Adipose tissue (tissue), 3 donors: ENCODE data around the gene TXNIP. TPM values are rescaled to one million over a fixed set of nuclear protein-coding genes. Genes with fewer than 3 reads are reported as not detected.

Source experiments
- H3K27ac ChIP-seq: one replicate; pipeline ENCODE4 v1.5.1; 2013; ENCODE audit warnings: low read depth, low read length
- WGBS, 3 donors: extraction: QIAGEN DNeasy Blood & Tissue Kit; methylation state at CpG; one replicate each; pipeline ENCODE4 v1.1.7; 2013; 5-methylcytosine and 5-hydroxymethylcytosine counted together
- polyA plus RNA-seq, 3 donors: library from polyadenylated mRNA; stranded (reverse); fragments of 200-250 nt; gene quantifications; one replicate each; pipeline ENCODE4 v1.2.3, GENCODE V29; 2013
- donor health status: healthy with polysubstance abuse.
- donor health status: Bipolar disorder and iron deficiency.
- donor health status: healthy.

Gene TXNIP
- polyA plus RNA-seq, 3 donors, result 378 to 1,060 (median 834) TPM

DNA sequence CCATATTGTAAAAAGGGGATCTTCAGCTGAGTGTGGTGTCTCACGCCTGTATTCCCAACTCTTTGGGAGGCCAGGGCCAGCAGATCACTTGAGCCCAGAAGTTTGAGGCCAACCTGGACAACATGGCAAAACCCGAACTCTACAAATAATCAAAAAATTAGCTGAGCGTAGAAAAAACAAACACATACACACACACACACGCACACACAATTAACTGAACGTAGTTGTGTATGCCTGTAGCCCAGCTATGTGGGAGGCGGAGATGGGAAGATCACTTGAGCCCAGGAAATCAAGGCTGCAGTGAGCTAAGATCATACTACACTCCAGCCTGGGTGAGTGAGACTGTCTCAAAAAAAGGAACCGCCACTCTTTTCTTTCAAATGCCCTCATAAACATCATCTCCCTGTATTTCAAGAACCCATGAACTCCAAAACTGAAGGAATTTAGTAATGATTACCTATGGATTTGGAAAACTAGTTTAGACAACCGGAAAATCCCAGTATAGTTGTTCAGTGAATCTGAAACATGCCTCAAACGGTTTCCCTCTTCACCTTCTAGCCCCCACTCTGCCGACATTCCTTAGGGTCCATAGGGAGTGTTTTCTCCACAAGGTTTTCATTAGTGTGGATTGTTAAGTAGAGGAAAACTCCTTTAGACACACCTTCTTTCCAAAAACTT is 4.5 kb downstream of the TXNIP start:
- WGBS, 3 donors, result 58 to 59% (median 58%) methylated on average over 10 of the region's 10 CpGs
- H3K27ac ChIP-seq, result no peak overlapping the region

GRCh38 chr1:145990249-145990855 is 6.0 kb downstream of the TXNIP start:
- 58 to 80% (median 77%) methylated on average over 7 of the region's 7 CpGs for WGBS, 3 donors

GRCh38 chr1:145988773-145989172 is 7.6 kb downstream of the TXNIP start:
- H3K27ac ChIP-seq, result no peak overlapping the region
- 49 to 57% (median 53%) methylated on average over 5 of the region's 5 CpGs for WGBS, 3 donors

More at GRCh38 chr1:145990249-145990855, 6.0 kb downstream of the TXNIP start:
- no peak overlapping the region for H3K27ac ChIP-seq

DNA sequence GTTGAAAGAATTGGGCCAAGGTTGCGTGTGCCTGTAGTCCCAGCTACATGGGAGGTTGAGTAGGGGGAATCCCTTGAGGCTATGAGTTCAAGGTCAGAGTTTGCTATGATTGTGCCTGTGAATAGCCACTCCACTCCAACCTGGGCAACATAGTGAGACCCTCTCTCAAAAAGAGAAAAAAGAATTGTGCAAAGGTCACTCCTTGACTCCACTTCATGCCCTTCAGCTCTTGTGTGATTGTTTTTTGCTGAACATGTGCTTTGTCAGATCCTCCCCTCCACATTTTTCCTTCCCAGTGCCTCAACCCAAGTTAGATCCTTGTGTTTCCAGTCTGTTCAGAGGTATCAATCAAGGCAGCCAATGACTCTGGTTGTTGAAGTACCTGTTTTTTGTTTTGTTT is 8.5 kb downstream of the TXNIP start:
- no peak overlapping the region for H3K27ac ChIP-seq
- 92 to 100% (median 96%) methylated on average over 1 of the region's 1 CpG for WGBS, 3 donors

DNA sequence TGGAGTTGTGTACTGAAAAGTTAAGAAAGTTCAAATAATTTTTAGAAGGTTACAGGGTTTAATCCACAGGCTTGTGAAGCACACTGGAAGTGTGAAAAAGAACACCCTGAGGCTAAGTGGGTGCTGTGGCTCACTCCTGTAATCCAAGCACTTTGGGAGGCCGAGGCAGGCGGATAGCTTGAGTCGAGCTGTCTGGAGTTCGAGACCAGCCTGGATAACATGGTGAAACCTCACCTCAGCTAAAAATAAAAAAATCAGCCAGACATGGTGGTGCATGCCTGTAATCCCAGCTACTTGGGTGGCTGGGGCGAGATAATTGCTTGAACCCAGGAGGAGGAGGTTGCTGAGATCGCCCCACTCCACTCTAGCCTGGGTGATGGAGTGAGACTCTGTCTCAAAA is 9.8 kb downstream of the TXNIP start:
- no peak overlapping the region for H3K27ac ChIP-seq
- 93 to 98% (median 94%) methylated on average over 6 of the region's 6 CpGs for WGBS, 3 donors

- 26 to 49% (median 29%) methylated on average over 15 of the region's 15 CpGs for WGBS, 3 donors
- H3K27ac ChIP-seq, result peak overlapping the region; percentile 77
Measured at GRCh38 chr1:145985502-145986439, 10.6 kb downstream of the TXNIP start.

- WGBS, 3 donors, result 47 to 64% (median 57%) methylated on average over 2 of the region's 2 CpGs
- H3K27ac ChIP-seq, result peak overlapping the region; percentile 77
Measured at GRCh38 chr1:145985129-145985501, 11.3 kb downstream of the TXNIP start.

DNA sequence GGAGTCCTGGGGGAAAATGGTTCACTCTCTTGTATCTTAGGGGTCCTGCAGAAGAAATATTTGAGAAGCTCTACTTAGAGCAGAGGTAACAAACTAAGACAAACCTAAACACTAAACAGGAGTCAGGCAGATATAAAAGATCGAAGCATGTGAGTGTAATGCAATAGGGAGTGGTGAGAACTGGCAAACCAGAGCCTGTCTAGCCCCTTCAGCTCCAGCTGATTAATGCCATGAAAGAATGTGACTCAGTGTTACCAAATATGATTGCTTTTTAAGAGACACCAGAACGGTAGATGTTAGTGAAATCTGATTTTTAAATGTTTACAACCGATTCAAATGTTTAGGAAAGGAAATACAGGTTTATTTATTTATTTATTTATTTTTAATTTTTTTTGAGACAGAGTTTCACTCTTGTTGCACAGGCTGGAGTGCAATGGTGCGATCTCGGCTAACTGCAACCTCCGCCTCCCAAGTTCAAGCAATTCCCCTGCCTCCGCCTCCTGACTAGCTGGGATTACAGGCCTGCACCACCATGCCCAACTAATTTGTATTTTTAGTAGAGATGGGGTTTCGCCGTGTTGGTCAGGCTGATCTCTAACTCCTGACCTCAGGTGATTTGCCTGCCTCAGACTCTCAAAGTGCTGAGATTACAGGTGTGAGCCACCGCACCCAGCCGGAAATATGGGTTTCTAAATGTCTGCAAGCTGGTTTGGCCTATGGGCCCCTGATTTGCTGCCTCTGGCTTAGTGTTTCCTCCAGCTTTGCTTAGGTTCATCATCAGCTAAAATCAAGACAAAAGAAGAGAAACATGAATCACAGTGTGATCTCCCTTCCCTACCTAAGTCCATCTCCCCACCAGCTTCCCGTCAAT is 12.2 kb downstream of the TXNIP start:
- H3K27ac ChIP-seq, result no peak overlapping the region
- 87 to 88% (median 87%) methylated on average over 12 of the region's 12 CpGs for WGBS, 3 donors

GRCh38 chr1:145983206-145983675 is 13.1 kb downstream of the TXNIP start:
- peak overlapping the region; percentile 38 for H3K27ac ChIP-seq
- WGBS, 3 donors, result 27 to 84% (median 61%) methylated on average over 1 of the region's 1 CpG

DNA sequence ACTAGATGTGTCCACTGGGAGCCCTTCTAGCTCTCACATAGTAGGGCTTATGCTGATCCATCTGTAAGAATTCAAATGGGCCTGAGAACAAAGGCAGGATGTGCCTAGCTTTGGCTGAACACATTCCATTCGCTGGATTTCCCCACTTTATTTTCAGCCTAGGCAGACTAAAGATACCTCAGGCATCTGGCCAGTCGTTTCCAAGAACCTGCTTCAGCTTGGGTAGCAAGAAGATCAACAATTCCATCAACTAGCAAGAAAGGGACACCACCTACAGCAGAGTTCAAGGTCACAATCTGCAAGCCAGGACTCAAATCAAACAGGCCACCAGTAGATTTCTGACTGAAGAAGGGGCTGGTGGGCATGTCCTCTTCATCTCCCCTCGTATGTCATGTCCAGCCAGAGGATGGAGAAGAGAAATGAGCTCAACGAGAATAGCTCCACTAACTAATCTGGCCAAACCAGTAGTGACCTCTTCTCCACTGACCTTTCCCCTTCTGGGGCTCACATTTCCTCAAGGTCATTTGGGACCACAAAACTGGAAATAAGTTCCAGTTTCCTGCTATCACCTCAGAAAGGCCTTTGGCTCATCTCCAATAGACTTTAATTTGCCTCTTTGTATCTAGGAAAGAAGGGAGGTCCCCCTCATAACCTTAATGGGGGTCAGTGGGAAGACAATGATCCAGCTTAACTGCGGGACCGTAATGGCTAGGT is 14.2 kb downstream of the TXNIP start:
- 56 to 74% (median 69%) methylated on average over 6 of the region's 6 CpGs for WGBS, 3 donors
- peak overlapping the region; percentile 55 for H3K27ac ChIP-seq

DNA sequence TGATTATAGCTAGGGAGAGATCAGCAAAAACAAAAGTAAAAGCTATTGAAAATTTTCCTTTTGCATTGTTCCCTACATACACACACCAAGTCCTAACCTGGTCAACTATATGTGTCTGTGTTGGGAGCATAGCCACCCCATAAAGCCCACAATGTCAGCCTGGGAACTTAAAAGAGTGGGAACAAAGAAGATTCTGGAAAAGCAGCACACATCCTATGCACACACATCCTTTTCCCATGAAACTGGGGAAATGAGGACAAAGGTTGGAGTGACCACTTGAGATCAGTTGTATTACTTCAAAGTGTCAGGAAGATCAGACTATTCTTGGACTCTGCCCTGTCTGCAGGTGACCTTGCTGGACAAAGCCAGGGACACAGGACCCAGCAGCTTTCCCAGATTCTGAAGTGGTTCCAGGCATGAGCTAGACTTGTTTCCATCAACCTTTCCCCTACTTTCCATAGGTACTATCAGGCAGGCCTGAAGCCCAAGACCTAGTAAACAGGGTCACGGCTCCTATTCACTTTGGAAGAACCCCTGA is 15.9 kb downstream of the TXNIP start:
- 18 to 74% (median 52%) methylated on average over 1 of the region's 1 CpG for WGBS, 3 donors
- H3K27ac ChIP-seq, result peak overlapping the region; percentile 96

- 23 to 63% (median 28%) methylated on average over 7 of the region's 7 CpGs for WGBS, 3 donors
- H3K27ac ChIP-seq, result peak overlapping the region; percentile 96
Measured at GRCh38 chr1:145979746-145980456, 16.5 kb downstream of the TXNIP start.

DNA sequence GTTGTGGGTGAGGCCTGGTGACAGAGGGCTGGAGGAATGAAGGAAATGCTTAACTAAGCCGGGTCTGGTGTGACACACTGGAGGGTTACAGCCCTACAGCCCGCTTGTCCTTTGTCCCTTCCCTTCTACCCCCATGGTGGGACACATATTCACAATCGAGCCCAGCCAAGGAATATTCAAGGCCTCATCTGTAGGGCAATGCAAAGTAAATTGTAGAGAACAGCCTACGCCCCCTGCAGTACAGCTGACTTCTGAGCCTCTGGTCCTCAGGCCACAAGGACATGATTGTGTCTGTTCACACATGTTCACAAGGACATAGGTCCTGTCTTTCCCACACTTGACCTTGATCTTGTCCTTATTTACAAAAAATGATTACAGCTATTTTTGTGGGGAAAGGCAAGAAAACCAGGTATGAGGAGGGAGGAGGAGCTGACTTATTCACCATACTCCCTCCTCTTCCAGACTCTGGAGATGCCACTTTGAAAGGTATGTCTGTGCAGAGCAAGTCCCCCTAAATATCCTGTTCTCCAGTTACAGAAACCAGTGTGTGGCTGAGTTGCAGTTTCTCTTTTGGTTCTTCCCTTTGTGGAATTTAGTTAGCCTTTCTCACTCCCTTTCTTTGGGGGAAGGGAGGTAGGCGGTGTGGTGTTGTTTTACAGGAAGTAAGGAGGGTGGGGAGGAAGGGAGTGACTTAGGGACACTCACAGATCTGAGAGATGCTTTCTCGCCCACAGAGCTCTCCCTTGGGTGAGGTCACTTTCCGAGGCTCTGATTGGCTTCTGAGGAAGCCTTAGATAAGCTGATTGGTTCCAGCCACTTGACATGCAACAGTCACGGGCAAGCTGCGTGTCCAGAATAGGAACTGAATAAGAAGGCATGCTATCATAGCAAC is 17.3 kb downstream of the TXNIP start:
- peak overlapping the region; percentile 96 for H3K27ac ChIP-seq
- WGBS, 3 donors, result 6 to 34% (median 9%) methylated on average over 9 of the region's 9 CpGs

DNA sequence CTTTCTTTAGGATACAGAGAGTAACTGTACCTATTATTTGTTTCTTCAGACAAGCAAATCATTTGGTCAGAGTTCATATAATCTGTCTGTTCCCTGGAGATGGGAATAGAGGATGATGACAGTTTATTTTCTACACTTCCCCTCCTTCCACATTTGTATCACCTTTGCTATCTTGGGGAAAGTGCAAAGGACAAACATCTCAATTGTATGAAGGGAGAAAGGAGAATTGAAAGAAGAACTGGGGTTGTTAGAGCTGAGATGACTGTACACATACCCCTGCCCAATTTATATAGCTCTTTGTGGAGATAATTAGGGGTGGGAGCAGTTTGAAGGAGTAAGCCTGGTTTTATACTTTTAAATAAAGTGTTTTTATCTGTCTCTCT is 17.9 kb downstream of the TXNIP start:
- peak overlapping the region; percentile 22 for H3K27ac ChIP-seq

- WGBS, 3 donors, result 14 to 24% (median 16%) methylated on average over 9 of the region's 9 CpGs
- peak overlapping the region; percentile 73 for H3K27ac ChIP-seq
Measured at GRCh38 chr1:145977486-145978470, 18.6 kb downstream of the TXNIP start.
